Measurements from ENCODE around the gene KLHL8. TPM values are rescaled to one million over a fixed set of nuclear protein-coding genes. Genes with fewer than 3 reads are reported as not detected.

KLHL8 gene
- total RNA-seq, 2 experiments from 2014 or later, result 10.2 to 11.0 TPM

DNA sequence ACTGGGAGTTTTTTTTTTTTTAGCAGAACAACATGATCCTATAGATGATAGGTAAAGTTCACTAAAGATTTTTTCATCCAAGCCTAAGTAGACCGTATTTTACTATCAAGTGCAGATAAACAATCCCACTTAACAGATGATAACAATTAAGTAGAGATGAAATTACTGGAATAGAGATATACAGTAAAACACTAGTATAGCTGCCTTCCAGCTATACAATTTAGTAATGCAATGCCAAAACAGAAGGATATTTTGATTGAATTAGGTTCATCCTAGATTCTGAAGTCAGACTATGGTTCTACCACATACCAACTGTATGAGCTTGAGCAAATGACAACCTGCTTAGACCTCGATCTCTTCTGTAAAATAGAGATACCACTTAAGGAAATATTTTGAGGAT lies 24.3 kb downstream of the KLHL8 start:
- Mint-ChIP-seq H3K9me3 (no peaks in the 10 kb centered on the region), H3K36me3 (peaks cover 7% of the 10 kb centered on the region), H3K4me1 (ENCODE audit: low read depth) (peaks cover 23% of the 10 kb centered on the region), H3K27ac (no peak overlapping the region), H3K27me3 (no peaks in the 10 kb centered on the region), H3K4me3 (no peak overlapping the region)
- intact Hi-C loops (cut with micrococcal nuclease), result no loop called here
- ChIA-PET POLR2A (no interaction called here), CTCF (no interaction called here)
- no peak for DNase-seq

DNA sequence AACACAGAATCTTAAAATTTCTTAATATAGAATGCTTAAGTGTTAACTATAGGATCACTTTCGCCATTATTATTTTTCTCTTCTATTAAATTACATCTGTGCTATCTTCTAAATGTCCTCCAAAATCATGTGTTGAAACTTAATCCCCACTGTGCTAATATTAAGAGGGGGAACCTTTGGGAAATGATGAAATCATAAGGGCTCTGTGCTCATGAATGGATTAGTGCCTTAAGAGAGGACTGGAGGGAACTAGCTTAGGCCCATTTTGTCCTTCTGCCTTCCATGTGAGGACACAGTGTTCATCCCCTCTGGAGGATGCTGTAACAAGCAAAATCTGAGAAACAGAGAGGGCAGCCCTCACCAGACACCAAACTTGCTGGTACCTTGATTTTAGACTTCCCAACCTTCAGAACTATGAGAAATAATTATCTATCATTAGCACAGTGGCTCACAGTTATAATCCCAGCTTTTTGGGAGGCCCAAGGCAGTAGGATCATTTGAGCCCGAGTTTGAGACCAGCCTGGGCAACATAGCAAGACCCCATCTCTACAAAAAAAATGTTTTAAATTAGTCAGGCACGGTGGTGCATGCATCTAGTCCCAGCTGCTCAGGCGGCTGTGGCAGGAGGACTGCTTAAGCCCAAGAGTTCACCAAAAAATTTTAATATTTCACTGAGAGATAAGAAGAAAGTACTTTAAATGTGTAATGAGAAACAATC lies 26.3 kb downstream of the KLHL8 start:
- DNase-seq, result no peak
- CTCF ChIA-PET, result no interaction called here

GRCh38 chr4:87192145-87192919 lies 28.1 kb downstream of the KLHL8 start:
- H3K27me3 Mint-ChIP-seq, result no peaks in the 10 kb centered on the region
- intact Hi-C loops (cut with micrococcal nuclease), result no loop called here
- no peak overlapping the region for H3K27ac Mint-ChIP-seq
- DNase-seq, result no peak
- H3K9me3 Mint-ChIP-seq, result no peaks in the 10 kb centered on the region
- CTCF ChIA-PET, result no interaction called here
- no peak overlapping the region for H3K4me3 Mint-ChIP-seq
- POLR2A ChIA-PET, result no interaction called here
- H3K4me1 Mint-ChIP-seq (ENCODE audit: low read depth), result peaks cover 11% of the 10 kb centered on the region
- peaks cover 7% of the 10 kb centered on the region for H3K36me3 Mint-ChIP-seq

More for the DNA sequence above, 26.3 kb downstream of the KLHL8 start:
- peaks cover 19% of the 10 kb centered on the region for H3K4me1 Mint-ChIP-seq (ENCODE audit: low read depth)
- no peaks in the 10 kb centered on the region for H3K27me3 Mint-ChIP-seq
- H3K27ac Mint-ChIP-seq, result no peak overlapping the region
- no peak overlapping the region for H3K4me3 Mint-ChIP-seq
- no peaks in the 10 kb centered on the region for H3K9me3 Mint-ChIP-seq
- POLR2A ChIA-PET, result no interaction called here
- peaks cover 7% of the 10 kb centered on the region for H3K36me3 Mint-ChIP-seq
- intact Hi-C loops (cut with micrococcal nuclease), result no loop called here

DNA sequence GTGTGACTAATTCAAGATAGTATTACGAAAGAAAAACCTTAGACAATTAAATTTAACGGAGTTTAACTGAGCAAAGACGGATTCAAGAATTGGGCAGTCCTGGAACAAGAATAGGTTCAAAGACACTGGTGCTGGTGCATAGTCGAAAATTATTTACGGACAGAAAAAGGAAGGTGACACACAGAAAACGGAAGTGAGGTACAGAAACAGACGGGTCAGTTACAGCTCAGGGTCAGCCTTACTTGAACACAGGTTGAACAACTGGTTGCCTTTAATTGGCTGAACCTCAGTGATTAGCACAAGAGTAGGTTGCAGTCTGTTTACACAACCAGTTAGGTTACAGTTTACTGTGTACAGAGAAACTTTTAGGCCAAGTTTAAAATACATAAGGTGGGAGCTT lies 31.5 kb downstream of the KLHL8 start:
- Mint-ChIP-seq H3K4me1 (ENCODE audit: low read depth) (peaks cover 8% of the 10 kb centered on the region), H3K9me3 (no peaks in the 10 kb centered on the region), H3K27me3 (no peaks in the 10 kb centered on the region), H3K36me3 (peaks cover 7% of the 10 kb centered on the region), H3K4me3 (no peak overlapping the region), H3K27ac (no peak overlapping the region)
- no peak for DNase-seq
- intact Hi-C loops (cut with micrococcal nuclease), result no loop called here
- ChIA-PET POLR2A (no interaction called here), CTCF (no interaction called here)

DNA sequence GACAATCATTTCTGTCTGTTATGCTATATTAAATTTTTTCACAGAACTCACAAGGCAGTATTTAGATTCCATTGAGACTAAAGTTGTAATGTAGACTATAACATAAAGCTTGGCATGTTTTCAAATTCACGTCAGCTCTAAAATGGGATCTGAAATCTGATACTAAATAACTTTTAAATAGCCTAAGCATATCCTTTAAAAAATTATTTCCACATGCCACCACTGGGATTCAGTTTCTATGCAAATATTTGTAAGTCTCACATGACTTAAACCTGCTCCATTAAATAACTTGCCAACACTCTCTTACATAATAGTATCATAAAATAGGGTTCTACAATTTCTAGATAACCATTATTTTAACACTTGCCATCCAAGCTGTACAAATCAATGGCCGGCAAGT lies 32.4 kb downstream of the KLHL8 start:
- DNase-seq, result no peak
- H3K36me3 Mint-ChIP-seq, result peaks cover 6% of the 10 kb centered on the region
- no peak overlapping the region for H3K4me3 Mint-ChIP-seq
- peaks cover 8% of the 10 kb centered on the region for H3K4me1 Mint-ChIP-seq (ENCODE audit: low read depth)
- no peaks in the 10 kb centered on the region for H3K9me3 Mint-ChIP-seq
- intact Hi-C loops (cut with micrococcal nuclease), result no loop called here
- H3K27me3 Mint-ChIP-seq, result no peaks in the 10 kb centered on the region
- H3K27ac Mint-ChIP-seq, result no peak overlapping the region
- ChIA-PET POLR2A (no interaction called here), CTCF (no interaction called here)

DNA sequence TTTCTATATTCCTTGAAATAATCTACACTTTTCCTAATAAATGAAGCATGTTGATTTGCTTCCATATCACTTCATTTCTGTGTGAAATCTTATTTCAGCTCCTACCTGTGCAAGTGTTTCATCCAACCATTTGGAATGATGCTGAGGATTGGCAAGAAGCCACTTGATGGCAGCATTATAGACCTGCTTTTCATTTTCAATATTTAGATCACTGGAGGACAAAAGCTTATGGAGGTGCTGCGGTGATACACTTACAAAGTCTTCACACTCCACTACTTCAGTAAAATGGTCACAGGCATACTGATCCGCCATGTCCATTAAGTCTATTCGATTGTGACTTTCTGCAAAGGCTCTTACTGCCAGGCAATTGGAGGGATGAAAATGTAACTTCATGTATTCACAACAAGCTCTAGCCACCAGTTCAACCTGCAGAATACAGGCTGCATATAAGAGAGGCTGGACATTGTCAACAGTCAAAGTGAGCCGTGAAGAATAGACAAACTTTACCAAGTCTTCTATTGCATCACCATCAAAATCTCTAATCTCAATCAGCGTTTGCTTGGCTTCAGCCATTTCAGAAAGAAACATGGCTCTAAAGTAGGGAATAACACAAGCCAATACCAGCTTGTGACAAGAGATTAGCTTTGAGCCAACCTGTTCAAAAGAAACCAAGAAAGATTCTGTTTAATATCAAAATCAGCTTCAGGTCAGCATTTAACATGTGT lies 35.1 kb downstream of the KLHL8 start:
- Mint-ChIP-seq H3K4me3 (no peak overlapping the region), H3K4me1 (ENCODE audit: low read depth) (no peaks in the 10 kb centered on the region), H3K27ac (no peak overlapping the region), H3K27me3 (no peaks in the 10 kb centered on the region), H3K9me3 (no peaks in the 10 kb centered on the region), H3K36me3 (peaks cover 2% of the 10 kb centered on the region)
- intact Hi-C loops (cut with micrococcal nuclease), result no loop called here
- CTCF ChIA-PET, result interaction anchor here (0.5 to 1.0 kb wide), 3 partner anchors 21 to 35 kb away, joined by 3 read pairs; no protein-coding TSS in a partner anchor
- no peak for DNase-seq
- POLR2A ChIA-PET, result interaction anchor here (0.6 kb wide), 1 partner anchor 1350 kb away, joined by 3 read pairs; no protein-coding TSS in a partner anchor

GRCh38 chr4:87180767-87181166 lies 39.7 kb downstream of the KLHL8 start:
- intact Hi-C loops (cut with micrococcal nuclease), result no loop called here
- Mint-ChIP-seq H3K27ac (no peak overlapping the region), H3K4me1 (ENCODE audit: low read depth) (no peaks in the 10 kb centered on the region), H3K4me3 (no peak overlapping the region), H3K27me3 (no peaks in the 10 kb centered on the region), H3K36me3 (peaks cover 8% of the 10 kb centered on the region), H3K9me3 (no peaks in the 10 kb centered on the region)
- no peak for DNase-seq
- ChIA-PET CTCF (no interaction called here), POLR2A (no interaction called here)

DNA sequence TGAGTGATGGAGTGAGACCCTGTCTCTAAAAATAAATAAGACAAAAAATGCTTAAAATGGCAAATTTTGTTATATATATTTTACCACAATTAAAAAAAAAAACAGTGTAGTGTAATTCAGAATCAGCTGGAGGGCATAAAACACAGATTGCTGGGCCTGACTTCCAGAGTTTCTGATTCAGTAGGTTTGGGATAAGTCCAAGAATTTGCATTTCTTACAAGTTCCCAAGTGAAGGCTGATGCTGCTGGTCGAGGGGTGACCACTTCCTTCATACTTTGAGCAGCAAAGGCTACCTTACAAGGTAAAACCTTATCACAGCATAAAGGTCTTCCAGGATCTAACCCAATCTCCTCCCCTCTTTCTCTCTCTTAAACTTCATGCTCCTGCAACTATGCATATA lies 40.7 kb downstream of the KLHL8 start:
- H3K9me3 Mint-ChIP-seq, result no peaks in the 10 kb centered on the region

GRCh38 chr4:87174672-87175071 lies 45.7 kb downstream of the KLHL8 start:
- Mint-ChIP-seq H3K27me3 (no peaks in the 10 kb centered on the region), H3K27ac (no peak overlapping the region), H3K4me3 (no peak overlapping the region), H3K36me3 (peaks cover 12% of the 10 kb centered on the region), H3K4me1 (ENCODE audit: low read depth) (no peaks in the 10 kb centered on the region), H3K9me3 (no peaks in the 10 kb centered on the region)
- intact Hi-C loops (cut with micrococcal nuclease), result no loop called here
- ChIA-PET POLR2A (no interaction called here), CTCF (no interaction called here)
- DNase-seq, result no peak

More for the DNA sequence above, 40.7 kb downstream of the KLHL8 start:
- intact Hi-C loops (cut with micrococcal nuclease), result no loop called here
- H3K4me3 Mint-ChIP-seq, result no peak overlapping the region
- H3K27ac Mint-ChIP-seq, result no peak overlapping the region
- ChIA-PET POLR2A (no interaction called here), CTCF (no interaction called here)
- no peaks in the 10 kb centered on the region for H3K4me1 Mint-ChIP-seq (ENCODE audit: low read depth)
- no peaks in the 10 kb centered on the region for H3K27me3 Mint-ChIP-seq
- DNase-seq, result no peak
- H3K36me3 Mint-ChIP-seq, result peaks cover 11% of the 10 kb centered on the region

DNA sequence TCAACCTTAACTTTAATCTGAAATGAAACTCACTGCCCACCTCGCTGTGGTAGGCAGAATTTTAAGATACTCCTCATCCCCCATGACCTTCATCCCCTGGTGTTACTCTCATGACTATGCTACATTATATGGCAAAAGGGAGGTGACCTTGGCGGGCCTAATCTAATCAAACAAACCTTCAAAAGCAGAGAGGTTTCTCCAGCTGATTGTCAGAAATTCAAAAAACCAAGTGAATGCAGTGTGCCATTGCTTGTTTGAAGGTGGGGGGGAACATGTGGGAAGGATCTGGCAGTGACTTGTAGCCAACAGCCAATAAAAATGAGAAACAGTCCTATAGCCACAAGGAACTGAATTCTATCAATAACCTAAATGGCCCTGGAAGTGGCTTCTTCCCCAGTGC lies 48.5 kb downstream of the KLHL8 start:
- Mint-ChIP-seq H3K27ac (no peak overlapping the region), H3K36me3 (peaks cover 7% of the 10 kb centered on the region), H3K27me3 (no peaks in the 10 kb centered on the region), H3K4me1 (ENCODE audit: low read depth) (peaks cover 4% of the 10 kb centered on the region), H3K9me3 (no peaks in the 10 kb centered on the region), H3K4me3 (no peak overlapping the region)
- DNase-seq, result no peak
- ChIA-PET CTCF (no interaction called here), POLR2A (no interaction called here)
- intact Hi-C loops (cut with micrococcal nuclease), result no loop called here

- peaks cover 18% of the 10 kb centered on the region for H3K4me1 Mint-ChIP-seq (ENCODE audit: low read depth)
- no peak for DNase-seq
- intact Hi-C loops (cut with micrococcal nuclease), result no loop called here
- peaks cover 8% of the 10 kb centered on the region for H3K36me3 Mint-ChIP-seq
- CTCF ChIA-PET, result interaction anchor here (1.6 kb wide), 1 partner anchor 244 kb away, joined by 5 read pairs; no protein-coding TSS in a partner anchor
- POLR2A ChIA-PET, result no interaction called here
- no peak overlapping the region for H3K27ac Mint-ChIP-seq
- H3K9me3 Mint-ChIP-seq, result no peaks in the 10 kb centered on the region
- no peak overlapping the region for H3K4me3 Mint-ChIP-seq
- no peaks in the 10 kb centered on the region for H3K27me3 Mint-ChIP-seq
Observed at GRCh38 chr4:87166296-87166854, 54.0 kb downstream of the KLHL8 start.

DNA sequence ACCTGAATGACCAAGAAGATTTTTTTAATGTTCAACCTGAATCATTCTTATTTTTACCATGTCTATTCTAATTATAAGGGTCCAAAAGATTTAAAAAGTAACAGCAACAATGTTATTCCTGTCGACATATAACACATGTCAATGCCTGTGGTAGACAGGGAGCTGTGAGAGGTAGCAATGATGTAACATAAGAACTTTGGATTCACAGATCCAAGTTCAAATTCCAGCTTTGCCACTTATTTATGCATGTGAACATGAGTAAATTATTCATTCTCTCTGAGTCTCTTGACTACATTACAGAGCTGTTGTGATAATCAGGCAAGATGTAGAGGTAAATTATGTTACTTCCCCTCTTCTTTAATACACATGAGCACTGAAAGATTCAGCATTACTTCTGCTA lies 54.5 kb downstream of the KLHL8 start:
- ChIA-PET POLR2A (no interaction called here), CTCF (interaction anchor here (1.6 kb wide), 1 partner anchor 243 kb away, joined by 5 read pairs; no protein-coding TSS in a partner anchor)
- Mint-ChIP-seq H3K27ac (no peak overlapping the region), H3K36me3 (peaks cover 8% of the 10 kb centered on the region), H3K4me3 (no peak overlapping the region), H3K4me1 (ENCODE audit: low read depth) (peaks cover 18% of the 10 kb centered on the region), H3K9me3 (no peaks in the 10 kb centered on the region), H3K27me3 (no peaks in the 10 kb centered on the region)
- intact Hi-C loops (cut with micrococcal nuclease), result no loop called here
- DNase-seq, result no peak

All from activated CD4-positive, alpha-beta memory T cell treated with anti-CD3 and anti-CD28 coated beads for 36 hours (primary cell).